Activated naive CD8-positive, alpha-beta T cell (primary cell): ENCODE measurements around the gene LMF1.
"Not testable (repeated sequence)": the region's sequence is repeated elsewhere in the genome, so short reads cannot be mapped to it uniquely, and the experiment has no call there.

Experiments used
- H3K27ac Mint-ChIP-seq: one replicate; pipeline ENCODE4 v1.8.0; 2021; ENCODE audit warnings: mixed read lengths
- H3K27me3 Mint-ChIP-seq: one replicate; pipeline ENCODE4 v1.8.0; 2021; ENCODE audit warnings: mixed read lengths
- H3K36me3 Mint-ChIP-seq: one replicate; pipeline ENCODE4 v1.8.0; 2021; ENCODE audit warnings: mixed read lengths
- H3K4me1 Mint-ChIP-seq: one replicate; pipeline ENCODE4 v1.8.0; 2021; ENCODE audit warnings: low read depth, mixed read lengths
- H3K4me3 Mint-ChIP-seq: one replicate; pipeline ENCODE4 v1.8.0; 2021; ENCODE audit warnings: mild to moderate bottlenecking, mixed read lengths
- H3K9me3 Mint-ChIP-seq: one replicate; pipeline ENCODE4 v1.8.0; 2021; ENCODE audit warnings: low read depth, mixed read lengths

The LMF1 gene

GRCh38 chr16:962901-963814 lies 7.6 kb downstream of the LMF1 start:
- Mint-ChIP-seq H3K9me3 (no peaks in the 10 kb centered on the region), H3K4me1 (peaks cover 23% of the 10 kb centered on the region), H3K27ac (no peak overlapping the region), H3K27me3 (no peaks in the 10 kb centered on the region), H3K36me3 (peaks cover 5% of the 10 kb centered on the region), H3K4me3 (no peak overlapping the region)

DNA sequence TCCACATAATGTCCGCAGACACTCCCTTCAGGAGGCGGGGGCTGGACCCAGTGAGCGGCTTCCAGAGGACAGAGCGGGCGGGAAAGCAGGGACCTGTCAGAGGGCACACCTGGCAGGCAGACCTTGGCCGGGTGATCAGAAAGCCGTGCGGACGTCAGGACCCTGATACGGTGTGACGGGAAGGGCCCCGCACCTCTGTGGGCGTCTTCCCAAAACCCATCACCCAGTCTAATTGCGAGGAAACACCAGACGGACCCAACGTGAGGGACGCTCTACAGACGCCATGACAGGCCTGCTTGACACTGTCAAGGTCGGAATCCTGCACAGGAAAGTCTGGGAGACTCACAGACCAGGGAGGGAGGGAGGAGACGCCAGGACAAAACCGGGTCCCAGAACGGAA lies 8.4 kb downstream of the LMF1 start:
- H3K4me1 Mint-ChIP-seq, result peaks cover 23% of the 10 kb centered on the region
- no peak overlapping the region for H3K4me3 Mint-ChIP-seq

GRCh38 chr16:959232-960040 lies 11.3 kb downstream of the LMF1 start:
- Mint-ChIP-seq H3K9me3 (no peaks in the 10 kb centered on the region), H3K27ac (no peak overlapping the region), H3K4me1 (peaks cover 15% of the 10 kb centered on the region), H3K4me3 (no peak overlapping the region), H3K27me3 (no peaks in the 10 kb centered on the region), H3K36me3 (no peaks in the 10 kb centered on the region)

More for the DNA sequence above, 8.4 kb downstream of the LMF1 start:
- Mint-ChIP-seq H3K27me3 (no peaks in the 10 kb centered on the region), H3K9me3 (no peaks in the 10 kb centered on the region), H3K36me3 (peaks cover 5% of the 10 kb centered on the region), H3K27ac (no peak overlapping the region)

DNA sequence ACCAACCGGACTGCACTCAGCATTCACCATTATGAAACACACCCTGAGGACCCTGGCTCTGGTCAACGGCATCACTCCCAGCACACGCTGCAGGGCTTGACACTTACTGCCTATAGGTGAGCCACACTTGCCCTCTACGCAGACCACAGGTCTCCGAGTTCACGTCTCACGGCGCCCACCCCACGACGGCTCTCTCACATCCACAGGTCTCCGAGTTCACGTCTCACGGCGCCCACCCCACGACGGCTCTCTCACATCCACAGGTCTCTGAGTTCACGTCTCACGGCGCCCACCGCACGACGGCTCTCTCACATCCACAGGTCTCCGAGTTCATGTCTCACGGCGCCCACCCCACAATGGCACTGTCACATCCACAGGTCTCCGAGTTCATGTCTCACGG lies 15.0 kb downstream of the LMF1 start:
- H3K36me3 Mint-ChIP-seq, H3K27ac Mint-ChIP-seq, H3K27me3 Mint-ChIP-seq, H3K4me1 Mint-ChIP-seq, H3K9me3 Mint-ChIP-seq, H3K4me3 Mint-ChIP-seq: not testable (repeated sequence)

- H3K27ac Mint-ChIP-seq, H3K9me3 Mint-ChIP-seq, H3K4me3 Mint-ChIP-seq, H3K27me3 Mint-ChIP-seq, H3K36me3 Mint-ChIP-seq: not testable (repeated sequence)
- H3K4me1 Mint-ChIP-seq, result peaks cover 11% of the 10 kb centered on the region
Observed at GRCh38 chr16:953818-954217, 17.0 kb downstream of the LMF1 start.

DNA sequence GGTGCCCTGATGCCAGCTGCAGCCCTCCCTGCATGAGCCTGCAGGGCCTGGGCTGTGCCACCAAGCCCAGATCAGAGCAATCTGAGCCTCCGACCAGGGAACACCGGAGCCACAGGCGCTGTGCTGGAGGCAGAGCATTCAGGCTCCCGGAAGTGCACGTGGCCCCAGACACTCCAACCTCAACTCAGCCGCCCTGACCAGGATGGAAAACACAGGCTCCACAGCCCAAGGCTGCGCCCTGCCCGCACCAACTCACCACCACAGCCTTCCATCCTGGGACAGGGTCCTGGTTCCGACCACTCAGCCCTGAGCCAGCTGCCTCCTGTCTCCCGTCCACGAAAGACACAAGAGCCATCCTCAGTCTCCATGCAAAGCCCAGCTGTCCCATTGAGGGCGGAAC lies 18.5 kb downstream of the LMF1 start:
- Mint-ChIP-seq H3K4me3 (no peak overlapping the region), H3K27ac (no peak overlapping the region), H3K36me3 (peaks cover 2% of the 10 kb centered on the region), H3K9me3 (no peaks in the 10 kb centered on the region), H3K4me1 (peaks cover 9% of the 10 kb centered on the region), H3K27me3 (no peaks in the 10 kb centered on the region)

DNA sequence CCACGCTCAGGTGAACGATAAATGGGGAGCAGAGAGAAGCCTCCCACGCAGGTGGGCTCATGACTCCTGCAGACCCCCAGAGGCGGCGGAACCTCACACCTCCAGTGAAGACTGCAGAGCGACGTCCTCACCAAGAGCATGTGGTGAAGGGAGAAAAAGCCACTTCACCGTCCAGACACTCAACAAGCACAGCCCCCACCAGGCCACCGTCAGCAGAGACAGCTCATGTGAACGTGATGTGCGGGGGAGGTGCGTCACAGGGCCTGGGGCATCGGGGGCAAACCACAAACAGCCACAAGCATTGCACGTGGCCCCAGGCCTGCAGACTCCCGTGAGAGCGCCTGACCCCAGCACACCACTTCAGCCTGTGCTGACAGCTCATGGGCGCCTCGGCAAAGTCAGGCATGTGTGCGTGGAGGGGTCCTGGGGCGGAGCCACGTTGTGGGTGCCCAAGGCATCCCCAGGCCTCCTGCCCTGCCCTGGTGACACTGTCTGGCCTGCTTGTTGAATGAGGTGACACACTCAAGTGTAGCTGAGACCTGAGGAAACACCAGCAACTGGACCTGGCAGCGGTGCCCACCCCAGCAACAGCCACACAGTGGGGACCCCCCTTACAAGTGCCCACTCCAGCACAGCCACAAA lies 19.0 kb downstream of the LMF1 start:
- Mint-ChIP-seq H3K4me3 (no peak overlapping the region), H3K36me3 (peaks cover 3% of the 10 kb centered on the region), H3K27ac (no peak overlapping the region), H3K27me3 (no peaks in the 10 kb centered on the region), H3K9me3 (no peaks in the 10 kb centered on the region), H3K4me1 (peaks cover 8% of the 10 kb centered on the region)

GRCh38 chr16:950733-951573 lies 19.8 kb downstream of the LMF1 start:
- not testable (repeated sequence) for H3K27ac Mint-ChIP-seq, H3K4me1 Mint-ChIP-seq, H3K27me3 Mint-ChIP-seq, H3K36me3 Mint-ChIP-seq, H3K9me3 Mint-ChIP-seq, H3K4me3 Mint-ChIP-seq

GRCh38 chr16:948767-949166 lies 22.0 kb downstream of the LMF1 start:
- H3K4me1 Mint-ChIP-seq, result not testable (repeated sequence)
- peaks cover 11% of the 10 kb centered on the region for H3K36me3 Mint-ChIP-seq

DNA sequence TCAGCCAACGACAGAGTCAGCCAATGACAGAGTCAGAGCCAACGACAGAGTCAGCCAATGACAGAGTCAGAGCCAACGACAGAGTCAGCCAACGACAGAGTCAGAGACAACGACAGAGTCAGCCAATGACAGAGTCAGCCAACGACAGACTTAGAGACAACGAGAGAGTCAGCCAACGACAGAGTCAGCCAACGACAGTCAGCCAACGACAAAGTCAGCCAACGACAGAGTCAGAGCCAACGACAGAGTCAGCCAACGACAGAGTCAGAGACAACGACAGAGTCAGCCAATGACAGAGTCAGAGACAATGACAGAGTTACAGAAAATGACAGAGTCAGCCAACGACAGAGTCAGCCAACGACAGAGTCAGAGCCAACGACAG lies 22.9 kb downstream of the LMF1 start:
- H3K36me3 Mint-ChIP-seq, result peaks cover 13% of the 10 kb centered on the region
- H3K4me1 Mint-ChIP-seq, H3K27ac Mint-ChIP-seq, H3K9me3 Mint-ChIP-seq, H3K27me3 Mint-ChIP-seq, H3K4me3 Mint-ChIP-seq: not testable (repeated sequence)

More at GRCh38 chr16:948767-949166, 22.0 kb downstream of the LMF1 start:
- not testable (repeated sequence) for H3K27me3 Mint-ChIP-seq, H3K27ac Mint-ChIP-seq, H3K4me3 Mint-ChIP-seq, H3K9me3 Mint-ChIP-seq

DNA sequence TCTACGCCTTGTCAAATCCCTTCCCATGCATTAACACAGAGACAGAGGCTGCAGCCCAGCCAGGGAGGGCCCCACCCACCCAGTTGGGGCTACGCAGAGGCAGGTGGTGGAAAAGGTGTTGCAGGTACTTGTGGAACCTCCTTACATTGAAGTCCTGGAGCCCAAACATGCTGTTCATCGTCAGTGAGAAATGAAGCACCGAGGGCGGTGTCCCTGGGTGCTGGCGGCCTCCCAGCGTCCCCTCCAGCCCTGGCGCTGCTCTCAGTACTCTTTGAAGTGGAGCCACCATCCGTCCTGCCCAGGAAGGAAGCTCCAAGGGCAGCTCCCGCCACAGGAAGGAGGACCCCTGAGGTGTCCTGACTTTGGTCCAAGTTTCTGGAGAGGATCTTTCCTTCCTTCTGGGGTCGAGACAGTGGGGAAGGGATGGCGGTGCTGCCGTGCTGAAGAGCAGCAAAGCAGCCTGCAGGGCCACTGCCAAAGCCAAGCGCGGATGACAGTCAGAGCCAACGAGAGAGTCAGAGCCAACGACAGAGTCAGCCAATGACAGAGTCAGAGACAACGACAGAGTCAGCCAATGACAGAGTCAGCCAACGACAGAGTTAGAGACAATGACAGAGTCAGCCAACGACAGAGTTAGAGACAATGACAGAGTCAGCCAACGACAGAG lies 23.4 kb downstream of the LMF1 start:
- H3K4me3 Mint-ChIP-seq, result no peak overlapping the region
- H3K27me3 Mint-ChIP-seq, result no peaks in the 10 kb centered on the region
- H3K4me1 Mint-ChIP-seq, result peaks cover 1% of the 10 kb centered on the region
- H3K9me3 Mint-ChIP-seq, result no peaks in the 10 kb centered on the region
- no peak overlapping the region for H3K27ac Mint-ChIP-seq
- H3K36me3 Mint-ChIP-seq, result peaks cover 15% of the 10 kb centered on the region

- Mint-ChIP-seq H3K4me3 (no peak overlapping the region), H3K27me3 (no peaks in the 10 kb centered on the region), H3K36me3 (peaks cover 25% of the 10 kb centered on the region), H3K27ac (no peak overlapping the region), H3K4me1 (peaks cover 1% of the 10 kb centered on the region), H3K9me3 (no peaks in the 10 kb centered on the region)
Observed at GRCh38 chr16:946048-946395, 24.8 kb downstream of the LMF1 start.

DNA sequence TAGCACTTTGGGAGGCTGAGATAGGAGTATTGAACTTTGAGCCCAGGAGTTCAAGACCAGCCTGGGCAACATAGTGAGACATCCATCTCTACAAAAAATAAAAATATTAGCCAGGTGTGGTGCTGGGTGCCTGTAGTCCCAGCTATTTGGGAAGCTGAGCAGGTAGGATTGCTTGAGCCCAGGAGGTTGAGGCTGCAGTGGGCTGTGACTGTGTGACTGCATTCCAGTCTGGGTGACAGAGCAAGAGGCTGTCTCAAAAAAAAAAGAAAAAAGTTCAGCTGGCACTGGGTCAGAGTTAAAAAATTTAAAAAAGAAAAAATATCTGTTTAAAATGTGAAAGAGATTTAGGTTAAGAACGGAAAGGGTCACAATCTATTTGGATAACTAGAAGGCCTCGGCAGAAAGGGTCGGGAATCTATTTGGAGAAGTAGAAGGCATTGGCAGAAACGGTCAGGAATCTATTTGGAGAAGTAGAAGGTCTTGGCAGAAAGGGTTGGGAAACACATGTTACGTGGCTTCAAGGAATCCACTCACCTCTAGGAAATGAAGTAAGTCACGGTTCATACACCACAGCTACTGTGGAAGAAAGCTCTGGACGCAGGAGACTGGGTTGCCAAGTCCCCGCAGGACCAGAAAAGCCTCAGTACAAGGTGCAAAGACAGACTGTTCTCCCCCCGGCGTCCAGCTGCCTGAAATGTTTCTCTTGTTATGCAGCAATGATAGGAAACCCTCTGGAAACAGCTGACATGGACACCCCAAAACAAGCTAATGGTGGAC lies 25.3 kb downstream of the LMF1 start:
- Mint-ChIP-seq H3K27ac (no peak overlapping the region), H3K9me3 (no peaks in the 10 kb centered on the region), H3K27me3 (no peaks in the 10 kb centered on the region), H3K4me3 (no peak overlapping the region), H3K36me3 (peaks cover 29% of the 10 kb centered on the region), H3K4me1 (peaks cover 1% of the 10 kb centered on the region)
